Activated CD8-positive, alpha-beta memory T cell treated with anti-CD3 and anti-CD28 coated beads, Interleukin-2, amount 50 U/mL, for 1 hour (primary cell): ENCODE measurements around the gene VARS1.
"Not testable (repeated sequence)": the region's sequence is repeated elsewhere in the genome, so short reads cannot be mapped to it uniquely, and the experiment has no call there.

Experiments used
- DNase-seq: peaks from one replicate; pipeline ENCODE4 v3.0.0-alpha.2; 2020; ENCODE audit errors: extremely low read depth

VARS1 gene

DNA sequence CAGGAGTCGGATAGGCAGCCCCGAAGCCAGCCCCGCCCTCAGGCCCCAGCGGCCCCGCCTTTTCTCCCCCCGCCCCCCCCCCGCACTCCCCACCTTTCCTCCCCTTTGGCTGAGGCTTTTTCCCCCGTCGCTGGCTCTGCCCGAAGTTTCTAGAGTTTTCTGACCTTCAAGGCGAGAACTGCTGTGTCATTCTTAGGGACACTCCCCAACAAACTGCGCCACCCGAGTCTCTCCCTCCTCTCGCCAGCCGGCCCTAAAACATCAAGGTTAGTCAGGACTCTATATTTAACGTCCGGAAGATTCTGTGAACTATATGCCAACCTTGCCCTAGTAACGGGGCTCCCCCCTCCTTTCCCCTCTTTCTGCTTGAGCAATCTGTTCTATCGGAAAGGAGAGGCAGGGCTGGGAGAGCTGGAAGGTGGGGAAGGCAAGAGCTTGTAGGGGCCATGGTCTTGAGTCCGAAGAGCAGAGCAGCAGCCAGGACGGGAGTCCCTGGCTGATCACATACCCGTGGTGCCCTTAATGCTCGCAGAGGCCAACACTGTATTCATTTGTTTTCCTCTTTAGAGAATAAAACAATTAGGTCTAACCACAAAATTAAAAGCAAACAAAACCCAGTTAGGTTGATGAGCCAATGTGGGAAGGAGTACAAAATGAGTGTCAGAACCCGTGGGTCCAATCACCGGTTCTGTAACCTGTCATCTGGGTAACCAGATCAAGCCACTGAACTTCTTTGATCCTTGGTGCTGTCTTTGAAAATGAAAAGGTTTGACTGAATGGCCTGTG lies 26.7 kb upstream of the VARS1 start:
- DNase-seq: no peak

GRCh38 chr6:31821301-31822035 lies 25.9 kb upstream of the VARS1 start:
- no peak for DNase-seq

GRCh38 chr6:31820399-31820798 lies 24.8 kb upstream of the VARS1 start:
- not testable (repeated sequence) for DNase-seq

- no peak for DNase-seq
These were observed 24.3 kb upstream of the VARS1 start for GRCh38 chr6:31819871-31820299.

- not testable (repeated sequence) for DNase-seq
These were observed 22.5 kb upstream of the VARS1 start for GRCh38 chr6:31817929-31818511.

DNA sequence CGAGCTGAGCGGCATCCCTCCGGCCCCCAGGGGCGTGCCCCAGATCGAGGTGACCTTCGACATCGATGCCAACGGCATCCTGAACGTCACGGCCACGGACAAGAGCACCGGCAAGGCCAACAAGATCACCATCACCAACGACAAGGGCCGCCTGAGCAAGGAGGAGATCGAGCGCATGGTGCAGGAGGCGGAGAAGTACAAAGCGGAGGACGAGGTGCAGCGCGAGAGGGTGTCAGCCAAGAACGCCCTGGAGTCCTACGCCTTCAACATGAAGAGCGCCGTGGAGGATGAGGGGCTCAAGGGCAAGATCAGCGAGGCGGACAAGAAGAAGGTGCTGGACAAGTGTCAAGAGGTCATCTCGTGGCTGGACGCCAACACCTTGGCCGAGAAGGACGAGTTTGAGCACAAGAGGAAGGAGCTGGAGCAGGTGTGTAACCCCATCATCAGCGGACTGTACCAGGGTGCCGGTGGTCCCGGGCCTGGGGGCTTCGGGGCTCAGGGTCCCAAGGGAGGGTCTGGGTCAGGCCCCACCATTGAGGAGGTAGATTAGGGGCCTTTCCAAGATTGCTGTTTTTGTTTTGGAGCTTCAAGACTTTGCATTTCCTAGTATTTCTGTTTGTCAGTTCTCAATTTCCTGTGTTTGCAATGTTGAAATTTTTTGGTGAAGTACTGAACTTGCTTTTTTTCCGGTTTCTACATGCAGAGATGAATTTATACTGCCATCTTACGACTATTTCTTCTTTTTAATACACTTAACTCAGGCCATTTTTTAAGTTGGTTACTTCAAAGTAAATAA lies 21.8 kb upstream of the VARS1 start:
- not testable (repeated sequence) for DNase-seq

GRCh38 chr6:31815025-31815838 lies 19.7 kb upstream of the VARS1 start, which contains the start of the genes HSPA1A and HSPA1L:
Gene HSPA1A (plus strand): TSS chr6:31815543. CDS start chr6:31815757, 214 bp downstream.
Gene HSPA1L (minus strand): TSS chr6:31815283. CDS start chr6:31811972, 3,311 bp downstream.
- no peak for DNase-seq

DNA sequence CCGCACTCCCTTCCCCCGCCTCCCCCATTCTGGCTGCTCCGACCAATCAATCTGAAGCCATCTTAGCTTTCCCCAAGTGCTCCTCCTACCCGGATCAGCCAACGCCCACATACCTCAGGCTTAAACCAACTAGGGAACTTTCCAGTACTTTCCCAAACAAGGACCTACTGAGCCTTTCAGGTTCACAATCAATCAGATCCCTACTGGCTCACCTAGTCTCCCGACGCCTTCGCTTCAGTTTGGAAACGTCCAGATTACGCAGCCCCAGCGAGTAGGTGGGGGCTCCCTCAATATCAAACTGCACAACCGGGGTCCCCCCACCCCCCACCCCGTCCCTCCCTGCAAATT lies 19.1 kb upstream of the VARS1 start:
- DNase-seq: no peak

- no peak for DNase-seq
These were observed 17.9 kb upstream of the VARS1 start for GRCh38 chr6:31813465-31813849.

DNA sequence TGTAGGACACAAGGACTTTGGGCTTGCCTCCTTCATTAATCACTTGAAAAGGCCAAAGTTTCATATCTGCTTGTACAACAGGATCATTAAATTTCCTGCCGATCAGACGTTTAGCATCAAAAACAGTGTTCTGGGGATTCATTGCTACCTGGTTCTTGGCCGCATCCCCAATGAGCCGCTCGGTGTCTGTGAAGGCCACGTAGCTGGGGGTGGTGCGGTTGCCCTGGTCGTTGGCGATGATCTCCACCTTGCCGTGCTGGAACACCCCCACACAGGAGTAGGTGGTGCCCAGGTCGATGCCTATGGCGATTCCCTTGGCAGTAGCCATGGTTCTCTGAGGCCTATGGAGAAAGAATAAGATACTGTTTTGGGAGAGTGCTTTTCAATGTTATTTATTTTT lies 16.1 kb upstream of the VARS1 start:
- no peak for DNase-seq

GRCh38 chr6:31808599-31808998 lies 13.0 kb upstream of the VARS1 start:
- DNase-seq: not testable (repeated sequence)

DNA sequence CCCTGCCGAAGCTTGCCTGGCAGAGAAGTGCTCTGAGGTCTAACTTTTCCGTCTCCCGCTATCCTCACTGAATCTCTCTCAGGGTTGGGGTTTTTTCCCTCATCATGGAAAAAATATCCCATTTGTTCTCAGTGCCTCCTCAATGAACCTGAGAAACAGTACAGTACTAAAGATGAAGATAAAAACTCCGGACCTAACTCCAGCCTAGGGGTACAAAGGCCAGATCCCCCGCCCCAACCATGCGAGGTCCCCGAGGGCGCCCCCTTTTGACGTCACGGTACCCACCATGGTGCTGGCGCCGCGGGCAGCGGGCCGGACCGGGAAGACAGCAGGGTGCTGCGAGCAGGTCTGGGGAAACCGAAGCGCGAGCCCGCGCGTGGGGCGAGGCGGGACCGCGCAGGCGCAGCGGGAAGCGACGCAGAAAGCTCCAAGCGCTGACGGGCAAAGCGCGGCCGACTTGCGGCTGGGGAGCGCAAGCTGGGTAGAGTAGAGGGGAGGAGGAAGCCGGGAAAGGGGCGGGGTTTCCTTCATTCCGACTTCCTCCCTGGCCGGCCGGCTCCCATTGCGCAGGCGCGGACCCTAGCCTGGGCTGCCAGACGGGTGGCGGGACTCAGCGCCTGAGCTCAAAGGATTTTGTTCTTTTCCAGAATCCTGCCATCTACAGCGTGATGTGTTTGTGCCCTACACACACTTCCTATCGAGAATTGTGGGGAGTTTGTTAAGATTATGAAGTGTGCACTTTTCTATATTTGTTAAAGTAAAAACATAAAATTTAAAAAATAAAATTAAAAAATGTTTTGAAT lies 11.1 kb upstream of the VARS1 start, which contains the start of gene LSM2:
TSS of gene LSM2 (minus strand) at position 497 of the 803 bp plus-strand sequence. CDS start at position 288, 209 bp downstream.
- peak; percentile 94 for DNase-seq

DNA sequence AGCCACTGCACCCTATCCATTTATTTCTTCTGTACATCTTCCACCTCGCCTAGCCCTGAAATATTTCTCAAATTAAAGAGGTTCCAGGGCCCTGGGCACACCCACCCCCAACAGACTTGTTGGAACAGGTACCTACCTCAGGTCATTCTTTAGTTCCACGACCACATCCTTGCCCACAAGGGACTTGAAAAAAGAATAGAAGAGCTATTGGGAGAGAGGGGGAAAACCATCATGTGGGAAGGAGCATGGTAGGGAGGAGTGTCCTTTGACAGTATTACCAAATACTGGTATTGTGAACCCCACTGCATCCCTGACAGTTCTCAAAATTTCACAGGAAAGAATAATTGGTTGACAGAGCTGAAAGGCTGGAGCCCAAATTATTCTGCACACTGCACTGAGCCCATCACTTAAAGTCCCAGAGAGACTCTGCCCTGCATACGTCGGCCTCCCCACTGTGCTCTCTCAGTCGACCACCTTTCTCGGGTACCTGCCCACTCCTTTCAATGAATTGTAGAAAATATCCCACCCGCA lies 10.5 kb upstream of the VARS1 start:
- no peak for DNase-seq

GRCh38 chr6:31801031-31801927 lies 5.7 kb upstream of the VARS1 start:
- not testable (repeated sequence) for DNase-seq

GRCh38 chr6:31799781-31800180 lies 4.2 kb upstream of the VARS1 start:
- no peak for DNase-seq

- DNase-seq: no peak
These were observed 2.0 kb upstream of the VARS1 start for GRCh38 chr6:31797588-31797987.

- no peak for DNase-seq
These were observed 1.4 kb upstream of the VARS1 start for GRCh38 chr6:31796993-31797385.

- no peak for DNase-seq
These were observed 511 bp downstream of the VARS1 start for GRCh38 chr6:31794866-31795615.
